SK-N-SH treated with all-trans-retinoic acid at 6 μM for 48 hours (cell line): ENCODE measurements around the gene C17orf100.
A peak's percentile ranks its signal among the peaks of the same experiment; 100 is the strongest.
"Not testable (repeated sequence)": the region's sequence is repeated elsewhere in the genome, so short reads cannot be mapped to it uniquely, and the experiment has no call there.

ENCODE experiments used
- ATAC-seq: fragments of 200-7000 bp; cut with Tn5 transposase; 3 replicates; pipeline ENCODE4 v1.9.1; 2020; ENCODE audit warnings: mild to moderate bottlenecking, moderate library complexity
- ARNTL ChIP-seq: fragments of 450-650 bp; formaldehyde crosslinking; IDR thresholded peaks from 2 replicates; pipeline ENCODE4 v1.5.0; 2020; ENCODE audit warnings: low read depth, mild to moderate bottlenecking, moderate library complexity, borderline replicate concordance
- BACH2 ChIP-seq: fragments of 250-450 bp; sonication (Bioruptor Pico); IDR thresholded peaks from 2 replicates; pipeline ENCODE4 v1.9.0; 2021; ENCODE audit warnings: mild to moderate bottlenecking, borderline replicate concordance
- CREB5 ChIP-seq: fragments of 250-450 bp; sonication (Bioruptor Pico); IDR thresholded peaks from 2 replicates; pipeline ENCODE4 v1.5.1; 2020; ENCODE audit warnings: low read depth, mild to moderate bottlenecking, moderate library complexity
- CSDC2 ChIP-seq: fragments of 250-450 bp; sonication (Bioruptor Pico); IDR thresholded peaks from 2 replicates; pipeline ENCODE4 v1.5.0; 2020; ENCODE audit warnings: mild to moderate bottlenecking, moderate library complexity
- CSRNP3 ChIP-seq: fragments of 250-450 bp; sonication (Bioruptor Pico); IDR thresholded peaks from 2 replicates; pipeline ENCODE4 v1.5.1; 2021; ENCODE audit warnings: mild to moderate bottlenecking, moderate library complexity
- ESRRG ChIP-seq: fragments of 250-450 bp; sonication (Bioruptor Pico); IDR thresholded peaks from 2 replicates; pipeline ENCODE4 v1.6.1; 2021; ENCODE audit warnings: mild to moderate bottlenecking
- GLIS3 ChIP-seq: fragments of 250-450 bp; sonication (Bioruptor Pico); IDR thresholded peaks from 2 replicates; pipeline ENCODE4 v1.5.0; 2020; ENCODE audit warnings: mild to moderate bottlenecking, moderate library complexity
- OSR1 ChIP-seq: fragments of 250-450 bp; sonication (Bioruptor Pico); IDR thresholded peaks from 2 replicates; pipeline ENCODE4 v1.8.0; 2022; ENCODE audit warnings: moderate library complexity, mild to moderate bottlenecking, inconsistent platforms
- PPARA ChIP-seq: fragments of 250-450 bp; sonication (Bioruptor Pico); IDR thresholded peaks from 2 replicates; pipeline ENCODE4 v1.5.0; 2020; ENCODE audit warnings: mild to moderate bottlenecking, borderline replicate concordance
- RARB ChIP-seq: fragments of 250-450 bp; sonication (Bioruptor Pico); IDR thresholded peaks from 2 replicates; pipeline ENCODE4 v1.8.0; 2021; ENCODE audit warnings: mild to moderate bottlenecking, moderate library complexity
- SNAI2 ChIP-seq: fragments of 250-450 bp; sonication (Bioruptor Pico); IDR thresholded peaks from 2 replicates; pipeline ENCODE4 v1.5.0; 2020; ENCODE audit warnings: mild to moderate bottlenecking, moderate library complexity
- TCF4 ChIP-seq: fragments of 250-450 bp; sonication (Bioruptor Pico); IDR thresholded peaks from 2 replicates; pipeline ENCODE4 v1.8.0; 2021; ENCODE audit warnings: mild to moderate bottlenecking, moderate library complexity, borderline replicate concordance
- TOX ChIP-seq: fragments of 250-450 bp; sonication (Bioruptor Pico); IDR thresholded peaks from 2 replicates; pipeline ENCODE4 v1.8.0; 2021; ENCODE audit warnings: mild to moderate bottlenecking, moderate library complexity, borderline replicate concordance
- TSHZ2 ChIP-seq: fragments of 250-450 bp; sonication (Bioruptor Pico); IDR thresholded peaks from 2 replicates; pipeline ENCODE4 v1.5.0; 2020; ENCODE audit warnings: mild to moderate bottlenecking, moderate library complexity
- ZFP3 ChIP-seq: fragments of 250-450 bp; sonication (Bioruptor Pico); IDR thresholded peaks from 2 replicates; pipeline ENCODE4 v1.5.0; 2020; ENCODE audit warnings: mild to moderate bottlenecking, moderate library complexity
- ZFP30 ChIP-seq: fragments of 450-650 bp; formaldehyde crosslinking; IDR thresholded peaks from 2 replicates; pipeline ENCODE4 v1.5.0; 2022; ENCODE audit warnings: mild to moderate bottlenecking, moderate library complexity
- ZNF565 ChIP-seq: fragments of 450-650 bp; formaldehyde crosslinking; conservative IDR thresholded peaks from 2 replicates; pipeline ENCODE4 v1.5.0; 2020; ENCODE audit warnings: low read depth, mild to moderate bottlenecking, moderate library complexity
- ZNF70 ChIP-seq: fragments of 450-650 bp; formaldehyde crosslinking; IDR thresholded peaks from 2 replicates; pipeline ENCODE4 v1.5.0; 2020; ENCODE audit warnings: mild to moderate bottlenecking, moderate library complexity
- TF ChIP-seq, protein P1 (sequence below): fragments of 250-450 bp; sonication (Bioruptor Pico); IDR thresholded peaks from 2 replicates; pipeline ENCODE4 v1.8.0; 2020; ENCODE audit warnings: mild to moderate bottlenecking, moderate library complexity, borderline replicate concordance

C17orf100 gene

DNA sequence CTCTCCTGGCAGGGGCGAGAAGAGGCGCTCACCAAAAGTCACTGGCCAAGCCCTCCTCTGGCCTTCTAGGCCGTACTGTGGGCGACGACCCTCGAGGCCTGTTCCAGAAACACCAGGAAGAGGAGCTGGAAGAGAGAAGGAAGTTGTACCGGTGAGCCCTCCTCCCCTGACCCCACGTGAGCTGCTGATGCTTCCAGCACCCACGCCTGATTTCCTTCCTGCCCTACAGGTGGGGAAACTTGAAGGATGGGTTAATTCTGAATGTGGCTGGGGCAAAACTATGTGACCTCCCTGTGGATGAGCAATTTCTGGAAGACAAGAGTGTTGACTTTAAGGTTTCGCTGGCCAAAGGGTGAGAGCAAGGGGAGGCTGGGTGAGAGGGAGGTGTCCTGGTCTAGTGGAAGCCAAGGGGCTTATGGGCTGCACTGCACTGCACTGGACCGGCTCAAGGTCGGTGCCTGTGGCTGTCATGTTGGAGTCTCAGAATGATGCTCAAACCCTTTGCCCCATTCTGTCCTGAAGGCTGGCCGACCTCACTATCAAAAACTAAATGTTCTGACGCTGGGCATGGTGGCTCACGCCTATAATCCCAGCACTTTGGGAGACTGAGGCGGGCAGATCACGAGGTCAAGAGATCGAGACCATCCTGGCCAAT, 6.2 kb downstream of the C17orf100 start:
- no peak for ATAC-seq
- TF ChIP-seq, protein P1, sequence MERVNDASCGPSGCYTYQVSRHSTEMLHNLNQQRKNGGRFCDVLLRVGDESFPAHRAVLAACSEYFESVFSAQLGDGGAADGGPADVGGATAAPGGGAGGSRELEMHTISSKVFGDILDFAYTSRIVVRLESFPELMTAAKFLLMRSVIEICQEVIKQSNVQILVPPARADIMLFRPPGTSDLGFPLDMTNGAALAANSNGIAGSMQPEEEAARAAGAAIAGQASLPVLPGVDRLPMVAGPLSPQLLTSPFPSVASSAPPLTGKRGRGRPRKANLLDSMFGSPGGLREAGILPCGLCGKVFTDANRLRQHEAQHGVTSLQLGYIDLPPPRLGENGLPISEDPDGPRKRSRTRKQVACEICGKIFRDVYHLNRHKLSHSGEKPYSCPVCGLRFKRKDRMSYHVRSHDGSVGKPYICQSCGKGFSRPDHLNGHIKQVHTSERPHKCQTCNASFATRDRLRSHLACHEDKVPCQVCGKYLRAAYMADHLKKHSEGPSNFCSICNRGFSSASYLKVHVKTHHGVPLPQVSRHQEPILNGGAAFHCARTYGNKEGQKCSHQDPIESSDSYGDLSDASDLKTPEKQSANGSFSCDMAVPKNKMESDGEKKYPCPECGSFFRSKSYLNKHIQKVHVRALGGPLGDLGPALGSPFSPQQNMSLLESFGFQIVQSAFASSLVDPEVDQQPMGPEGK (CRISPR knock-in tag): no peak
- TF ChIP-seq ZFP30: no peak
- TF ChIP-seq TCF4 (CRISPR knock-in tag): no peak
- no peak for TF ChIP-seq BACH2 (CRISPR knock-in tag)
- TF ChIP-seq, all 23 proteins: peak for 0

- not testable (repeated sequence) for ATAC-seq
Measured at GRCh38 chr17:6658411-6658810, 6.8 kb downstream of the C17orf100 start.

GRCh38 chr17:6660101-6660500, 8.5 kb downstream of the C17orf100 start:
- TF ChIP-seq ZNF565 (CRISPR knock-in tag) (no peak), OSR1 (CRISPR knock-in tag) (no peak), CSDC2 (no peak), PPARA (no peak), CREB5 (CRISPR knock-in tag) (no peak), BACH2 (CRISPR knock-in tag) (no peak), ZFP3 (no peak), RARB (CRISPR knock-in tag) (no peak)
- TF ChIP-seq, protein P1 (CRISPR knock-in tag): no peak
- ATAC-seq: peak; percentile 15; the same call in 2 of the 3 replicates

DNA sequence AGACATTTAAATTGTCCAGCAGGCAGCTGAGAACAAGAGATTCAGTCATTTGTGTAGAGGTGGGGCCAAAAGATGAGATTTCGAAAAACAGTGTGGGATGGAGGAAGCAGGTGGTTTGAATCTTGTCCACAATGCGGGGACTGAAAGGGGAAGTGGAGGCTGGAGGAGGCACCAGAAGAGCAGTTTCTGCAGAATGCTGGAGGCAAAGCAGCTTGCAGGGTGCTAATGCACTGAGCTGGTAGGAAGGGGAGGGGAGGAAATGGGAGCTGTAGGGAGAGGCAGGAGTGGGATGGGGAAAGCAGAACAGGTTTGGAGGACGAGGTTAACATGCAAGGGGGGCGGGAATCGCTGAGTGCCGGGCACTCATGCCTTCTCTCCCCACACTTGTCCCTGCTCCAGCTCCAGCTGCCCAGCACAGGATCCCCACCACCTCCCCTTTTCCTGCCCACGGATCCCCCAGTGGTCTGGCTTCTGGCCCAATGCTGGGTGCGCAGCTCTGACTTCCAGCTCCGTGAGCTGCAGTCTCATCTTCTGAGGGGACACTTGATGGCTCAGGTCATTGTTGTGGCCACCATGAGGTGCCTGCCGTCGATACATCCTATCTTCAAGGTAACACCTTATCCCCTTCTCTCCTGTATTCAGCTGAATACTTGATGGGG, 9.4 kb downstream of the C17orf100 start:
- TF ChIP-seq PPARA (no peak), OSR1 (CRISPR knock-in tag) (no peak), RARB (CRISPR knock-in tag) (no peak), CSRNP3 (no peak), TOX (CRISPR knock-in tag) (no peak), ZFP3 (no peak), GLIS3 (CRISPR knock-in tag) (no peak), SNAI2 (CRISPR knock-in tag) (no peak), ZNF565 (CRISPR knock-in tag) (no peak)
- TF ChIP-seq, all 23 proteins: peak for 0
- no peak for ATAC-seq

GRCh38 chr17:6661464-6661848, 9.9 kb downstream of the C17orf100 start:
- ATAC-seq: no peak
- TF ChIP-seq TCF4 (CRISPR knock-in tag) (no peak), ZFP3 (no peak), CSDC2 (no peak), OSR1 (CRISPR knock-in tag) (no peak), CSRNP3 (no peak), ARNTL (CRISPR knock-in tag) (no peak), ZNF70 (CRISPR knock-in tag) (no peak), ESRRG (CRISPR knock-in tag) (no peak), TOX (CRISPR knock-in tag) (no peak), TSHZ2 (CRISPR knock-in tag) (no peak)
- TF ChIP-seq, protein P1 (CRISPR knock-in tag): no peak
